GM18502 (cell line): ENCODE results near the gene BCL2L11.

Source experiments
- ATAC-seq: cut with Tn5 transposase; IDR thresholded peaks from one replicate; pipeline ENCODE4 v1.9.1; 2021; ENCODE audit warnings: mild to moderate bottlenecking; ENCODE audit not compliant: unreplicated experiment, poor library complexity

The BCL2L11 gene

DNA sequence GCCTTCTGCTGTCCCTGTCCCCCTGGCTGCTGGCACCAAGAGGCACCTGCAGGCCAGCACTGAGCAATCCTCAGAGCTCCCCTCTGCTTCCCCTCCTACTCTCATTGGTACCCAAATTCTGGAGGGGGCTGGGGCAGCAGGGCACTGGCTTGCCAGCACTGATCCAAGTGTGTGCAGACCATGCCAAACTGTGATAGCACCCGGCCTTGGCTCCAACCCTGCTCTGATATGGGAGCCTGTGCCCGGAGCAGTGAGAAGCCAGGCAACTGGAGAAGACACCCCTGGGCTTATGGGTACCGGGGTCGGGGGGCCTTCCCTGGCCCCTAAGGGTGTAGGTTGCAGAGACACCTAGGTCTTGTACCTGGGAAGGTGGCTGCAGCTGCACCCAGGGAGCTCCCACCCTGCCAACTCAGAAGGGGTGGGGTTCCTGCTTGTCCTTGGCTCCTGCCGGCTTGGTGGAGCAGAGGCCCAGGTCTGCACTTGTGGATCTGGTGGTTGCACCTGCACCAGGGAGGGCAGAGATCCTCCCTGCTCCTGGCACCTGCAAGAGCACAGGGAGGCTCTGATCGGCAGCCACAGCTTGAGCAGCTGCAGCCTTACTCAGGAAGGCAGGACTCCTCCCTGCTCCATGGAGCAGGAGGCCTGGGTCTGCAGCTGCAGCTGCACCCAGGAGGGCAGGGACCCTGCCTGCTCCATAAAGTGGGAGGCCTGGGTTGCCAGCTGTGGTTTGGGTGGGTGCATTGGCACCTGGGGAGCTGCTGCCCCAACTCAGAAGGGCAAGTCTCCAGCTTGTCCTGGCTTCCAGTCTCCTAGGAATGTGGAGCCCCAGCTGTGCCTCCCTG, 96.3 kb downstream of the BCL2L11 start:
- no peak for ATAC-seq
